Hematopoietic multipotent progenitor cell treated with erythropoietin and hydrocortisone succinate and interleukin-3 and kit ligand, for 8 days (in vitro differentiated cells): Measurements from ENCODE around the gene C10orf71.

ENCODE experiments used
- DNase-seq: peaks from one replicate; pipeline ENCODE4 v3.0.0-alpha.2; 2015

The C10orf71 gene

GRCh38 chr10:49275896-49276295 is 23.1 kb upstream of the C10orf71 start:
- DNase-seq = no peak

DNA sequence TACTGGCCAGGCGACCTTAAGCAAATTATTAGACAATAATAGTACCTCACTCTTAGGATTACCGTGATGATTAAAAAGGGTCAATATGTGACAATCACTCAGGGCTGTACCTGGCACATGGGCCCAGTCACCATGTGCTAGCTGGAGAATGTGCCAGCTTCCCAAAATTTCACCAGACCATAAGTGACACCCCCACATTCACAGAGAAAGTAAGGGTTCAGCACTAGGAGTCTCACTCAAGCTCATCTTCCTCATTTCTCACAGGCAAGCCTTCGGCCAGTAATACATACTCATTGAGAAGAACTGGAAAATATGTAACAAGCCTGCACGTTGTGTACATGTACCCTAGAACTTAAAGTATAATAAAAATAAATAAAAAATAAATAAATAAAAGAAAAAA is 22.4 kb upstream of the C10orf71 start:
- no peak for DNase-seq

DNA sequence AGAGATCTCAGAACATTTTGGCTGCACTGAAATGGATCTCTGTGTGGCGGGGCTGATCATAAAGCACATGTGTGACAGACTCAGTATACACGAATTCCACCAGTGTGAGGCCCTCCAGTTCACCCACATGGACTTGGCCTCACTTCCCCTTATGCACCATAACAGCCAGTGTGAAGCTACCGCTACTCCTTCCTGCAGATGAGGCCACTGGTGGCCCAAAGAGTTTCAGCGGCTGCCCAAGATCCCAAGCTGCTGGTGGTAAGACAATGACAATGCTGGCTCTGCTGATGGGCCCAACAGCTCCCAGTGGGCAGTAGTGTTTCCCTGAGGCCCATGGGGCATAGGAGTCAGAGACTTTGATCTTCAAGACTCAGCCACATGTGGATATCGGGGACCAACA is 21.0 kb upstream of the C10orf71 start:
- no peak for DNase-seq

- peak; percentile 10 for DNase-seq
Measured at GRCh38 chr10:49278497-49278981, 20.4 kb upstream of the C10orf71 start.

GRCh38 chr10:49279015-49279880 is 19.7 kb upstream of the C10orf71 start:
- no peak for DNase-seq

DNA sequence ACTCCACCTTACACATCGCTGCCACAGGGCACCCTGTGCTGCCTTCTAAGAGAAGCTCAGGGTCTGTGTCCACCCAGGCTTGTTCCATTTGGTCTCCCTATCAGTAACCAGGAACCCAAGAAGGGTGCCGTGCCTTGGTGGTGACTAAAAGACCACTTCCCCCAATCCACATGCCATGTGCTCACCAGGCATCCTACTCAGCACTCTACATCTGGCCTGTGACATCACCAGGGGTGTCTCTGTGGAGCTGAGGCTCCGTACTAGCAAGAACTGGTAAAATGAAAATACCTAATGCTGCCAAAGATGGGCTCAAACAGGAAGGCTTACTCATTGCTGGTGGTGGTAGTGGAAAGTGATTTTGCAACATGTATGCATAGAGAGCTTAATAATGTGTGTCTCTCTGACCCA is 19.0 kb upstream of the C10orf71 start:
- DNase-seq = no peak

DNA sequence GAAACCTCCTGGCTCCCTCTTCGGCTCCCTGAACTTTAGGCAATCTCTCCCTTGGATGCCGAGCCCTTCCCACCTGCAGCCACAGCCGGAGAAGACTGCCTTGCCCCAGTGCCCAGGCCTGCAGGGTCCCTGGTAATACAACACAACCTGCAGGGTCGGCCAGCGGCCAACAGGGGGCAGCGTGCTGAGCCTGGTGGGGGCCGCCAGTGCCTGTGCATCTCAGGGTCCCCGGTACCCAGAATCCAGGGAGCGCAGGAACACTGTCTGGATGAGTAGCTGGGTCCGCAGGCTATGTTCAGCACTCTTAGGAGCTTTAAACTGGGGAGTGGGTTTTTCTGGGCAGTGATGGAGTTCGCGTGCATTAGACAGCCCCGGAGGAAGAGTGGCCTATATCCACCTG is 17.5 kb upstream of the C10orf71 start:
- no peak for DNase-seq

- no peak for DNase-seq
Measured at GRCh38 chr10:49282306-49282705, 16.7 kb upstream of the C10orf71 start.

GRCh38 chr10:49282879-49283341 is 16.1 kb upstream of the C10orf71 start:
- DNase-seq = peak; percentile 12

GRCh38 chr10:49283491-49283890 is 15.5 kb upstream of the C10orf71 start:
- DNase-seq = no peak

GRCh38 chr10:49284356-49284755 is 14.6 kb upstream of the C10orf71 start:
- no peak for DNase-seq

GRCh38 chr10:49285232-49285631 is 13.7 kb upstream of the C10orf71 start:
- no peak for DNase-seq

DNA sequence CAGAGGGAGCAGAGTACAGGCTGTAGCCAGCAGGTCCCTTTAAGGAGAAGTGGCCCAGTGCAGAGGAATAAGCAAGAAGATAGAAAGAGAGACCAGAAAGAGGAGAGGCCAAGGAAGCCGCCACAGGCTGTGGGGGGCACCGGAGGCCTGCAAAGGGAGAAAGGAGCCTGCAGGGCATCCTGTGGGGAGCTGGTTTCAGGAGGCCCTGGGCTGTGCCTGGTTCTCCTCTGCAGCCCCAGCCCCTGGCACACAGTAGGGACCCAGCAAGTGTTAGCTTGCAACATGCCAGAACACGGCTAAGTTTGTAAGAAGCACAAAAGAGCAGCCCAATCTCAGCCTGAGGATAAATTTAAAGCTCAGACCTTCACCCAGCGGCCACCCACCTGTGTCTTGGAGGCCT is 12.3 kb upstream of the C10orf71 start:
- no peak for DNase-seq

DNA sequence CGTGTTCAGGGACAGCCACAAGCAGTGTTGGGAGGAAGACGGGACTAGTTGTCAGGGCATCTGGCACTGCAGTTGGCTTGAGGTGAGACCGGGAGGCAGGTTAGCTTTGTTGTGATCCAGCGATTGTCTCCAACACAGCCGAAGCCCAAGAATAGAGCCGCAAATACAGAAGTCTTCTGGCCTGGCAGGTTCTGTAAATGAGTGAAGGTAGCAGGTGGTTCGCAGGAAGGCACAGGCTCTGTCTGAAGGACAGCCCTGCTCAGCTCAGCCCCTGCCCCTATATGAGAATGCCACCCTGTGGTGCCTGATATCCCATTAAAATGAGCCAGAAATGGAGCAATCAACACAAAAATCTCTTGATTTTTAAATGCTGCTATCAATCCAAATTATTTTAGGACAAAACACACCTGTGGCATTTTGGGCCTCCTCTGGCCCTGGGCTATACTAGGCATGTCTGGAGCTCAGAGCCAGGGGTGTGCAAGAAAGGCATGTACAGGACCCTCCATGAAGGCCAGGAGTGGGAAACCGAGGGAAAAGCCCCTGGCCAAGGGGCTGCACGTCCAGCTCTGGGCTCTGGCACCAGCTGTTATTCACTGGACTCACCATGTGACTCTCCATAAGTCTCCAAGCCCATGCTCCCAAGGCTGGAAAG is 11.2 kb upstream of the C10orf71 start:
- DNase-seq = no peak

GRCh38 chr10:49288341-49289065 is 10.5 kb upstream of the C10orf71 start:
- no peak for DNase-seq

GRCh38 chr10:49289480-49289879 is 9.5 kb upstream of the C10orf71 start:
- DNase-seq = no peak

DNA sequence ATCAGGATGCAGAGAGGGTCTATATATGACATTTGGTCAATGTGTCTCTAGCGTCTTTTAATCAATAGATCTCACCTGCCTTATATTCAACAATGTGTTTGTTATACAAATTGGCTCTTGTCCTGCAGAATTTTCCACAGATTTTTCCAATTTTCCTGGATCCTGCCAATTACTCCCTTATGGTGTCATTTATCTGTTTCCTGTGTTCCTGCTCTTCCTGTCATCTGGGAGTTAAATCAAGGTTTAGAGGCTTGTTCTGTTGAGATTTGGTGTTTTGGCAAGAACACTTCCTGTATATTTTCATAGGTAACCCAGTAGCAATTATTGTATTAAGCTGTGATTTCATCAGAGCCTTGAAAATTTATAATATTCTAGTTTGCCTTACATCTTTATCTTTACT is 8.8 kb upstream of the C10orf71 start:
- DNase-seq = no peak

GRCh38 chr10:49290607-49291006 is 8.4 kb upstream of the C10orf71 start:
- DNase-seq = no peak

- DNase-seq = no peak
Measured at GRCh38 chr10:49292565-49293207, 6.3 kb upstream of the C10orf71 start.

- no peak for DNase-seq
Measured at GRCh38 chr10:49293208-49293603, 5.8 kb upstream of the C10orf71 start.

GRCh38 chr10:49294731-49295130 is 4.2 kb upstream of the C10orf71 start:
- DNase-seq = no peak

- no peak for DNase-seq
Measured at GRCh38 chr10:49295297-49295696, 3.7 kb upstream of the C10orf71 start.

- no peak for DNase-seq
Measured at GRCh38 chr10:49296382-49296781, 2.6 kb upstream of the C10orf71 start.
